CD4-positive, alpha-beta T cell treated with Interferon alpha-2 for 1 hour (primary cell): ENCODE measurements around the gene BATF2.

Experiments
- DNase-seq, 2 donors: peaks; one replicate each; pipeline ENCODE4 v3.0.0-alpha.2; 2020 to 2022

BATF2 gene

GRCh38 chr11:64963072-64963631 is 33.6 kb downstream of the BATF2 start:
- no peak for DNase-seq

- no peak for DNase-seq
Measured at GRCh38 chr11:64960719-64961118, 36.1 kb downstream of the BATF2 start.

- no peak for DNase-seq
Measured at GRCh38 chr11:64959498-64959897, 37.3 kb downstream of the BATF2 start.

GRCh38 chr11:64954201-64954600 is 42.6 kb downstream of the BATF2 start:
- DNase-seq = no peak

- DNase-seq = no peak
Measured at GRCh38 chr11:64951529-64951928, 45.2 kb downstream of the BATF2 start.

GRCh38 chr11:64947208-64947814 is 49.5 kb downstream of the BATF2 start:
- no peak for DNase-seq
